Activated CD8-positive, alpha-beta memory T cell treated with anti-CD3 and anti-CD28 coated beads, Interleukin-2, amount 10 ng/mL, durations not matched to agents 7 days and 5 days (primary cell): ENCODE data around the gene GRIK5. TPM values are rescaled to one million over a fixed set of nuclear protein-coding genes. Genes with fewer than 3 reads are reported as not detected.
"Not testable (repeated sequence)": the region's sequence is repeated elsewhere in the genome, so short reads cannot be mapped to it uniquely, and the experiment has no call there.

Source experiments
- ATAC-seq: fragments of 150-1000 bp; cut with Tn5 transposase; one replicate; pipeline ENCODE4 v1.10.0; 2021; ENCODE audit warnings: moderate library complexity
- CTCF ChIA-PET: fragments of 350-600 bp; sonication (Branson Sonifier 250); formaldehyde crosslinking; loops from one replicate; lab custom pipeline; 2021; ENCODE audit warnings: antibody characterized with exemption; lab: Charles Lee
- DNase-seq: peaks from one replicate; pipeline ENCODE4 v3.0.0-alpha.2; 2020
- H3K27ac Mint-ChIP-seq: one replicate; pipeline ENCODE4 v1.8.0; 2021; ENCODE audit warnings: mild to moderate bottlenecking, mixed read lengths
- H3K27me3 Mint-ChIP-seq: one replicate; pipeline ENCODE4 v1.8.0; 2021; ENCODE audit warnings: mixed read lengths
- H3K36me3 Mint-ChIP-seq: one replicate; pipeline ENCODE4 v1.8.0; 2021; ENCODE audit warnings: mild to moderate bottlenecking, mixed read lengths
- H3K4me1 Mint-ChIP-seq: one replicate; pipeline ENCODE4 v1.8.0; 2021; ENCODE audit warnings: mixed read lengths
- H3K4me3 Mint-ChIP-seq: one replicate; pipeline ENCODE4 v1.8.0; 2021; ENCODE audit warnings: mild to moderate bottlenecking, moderate library complexity, mixed read lengths
- H3K9me3 Mint-ChIP-seq: one replicate; pipeline ENCODE4 v1.8.0; 2022; ENCODE audit warnings: low read depth, mixed read lengths
- total RNA-seq, 2 experiments: library from RNA; stranded (reverse); gene quantifications; one replicate each; pipeline ENCODE4 v1.2.3, GENCODE V29; 2021

GRIK5 gene
- total RNA-seq, 2 experiments from 2014 or later, result 0.44 to 0.56 TPM

- no peaks in the 10 kb centered on the region for H3K9me3 Mint-ChIP-seq
- H3K36me3 Mint-ChIP-seq, result no peaks in the 10 kb centered on the region
- H3K27me3 Mint-ChIP-seq, result peaks cover under 1% of the 10 kb centered on the region
- no peak overlapping the region for H3K4me3 Mint-ChIP-seq
- peak; percentile 75 for DNase-seq
- H3K27ac Mint-ChIP-seq, result peak overlapping the region; percentile 63
- ATAC-seq, result peak; percentile 90
- H3K4me1 Mint-ChIP-seq, result peaks cover 24% of the 10 kb centered on the region
- CTCF ChIA-PET, result interaction anchor here (1.2 to 4.5 kb wide), 2 partner anchors 17 to 20 kb away, joined by 7 to 16 read pairs; no protein-coding TSS in a partner anchor
Observed at GRCh38 chr19:42051166-42052115, 18.6 kb downstream of the GRIK5 start.

GRCh38 chr19:42048992-42049391 is 21.0 kb downstream of the GRIK5 start:
- Mint-ChIP-seq H3K27me3 (peaks cover 5% of the 10 kb centered on the region), H3K4me3 (peak overlapping the region; percentile 20), H3K9me3 (no peaks in the 10 kb centered on the region), H3K36me3 (no peaks in the 10 kb centered on the region), H3K27ac (peak overlapping the region; percentile 8), H3K4me1 (peaks cover 24% of the 10 kb centered on the region)
- no peak for DNase-seq
- CTCF ChIA-PET, result interaction anchor here (0.7 to 4.5 kb wide), 4 partner anchors 14 to 59 kb away, joined by 3 to 16 read pairs (median 4); no protein-coding TSS in a partner anchor
- ATAC-seq, result no peak

GRCh38 chr19:42045575-42045974 is 24.4 kb downstream of the GRIK5 start:
- ATAC-seq (no peak), DNase-seq (no peak)
- H3K36me3 Mint-ChIP-seq, result no peaks in the 10 kb centered on the region
- no peak overlapping the region for H3K4me3 Mint-ChIP-seq
- H3K4me1 Mint-ChIP-seq, result peaks cover 8% of the 10 kb centered on the region
- no peak overlapping the region for H3K27ac Mint-ChIP-seq
- peaks cover 6% of the 10 kb centered on the region for H3K27me3 Mint-ChIP-seq
- CTCF ChIA-PET, result interaction anchor here (0.9 to 1.0 kb wide), 2 partner anchors 63 to 211 kb away, joined by 3 read pairs; no protein-coding TSS in a partner anchor
- no peaks in the 10 kb centered on the region for H3K9me3 Mint-ChIP-seq

- CTCF ChIA-PET, result interaction anchor here (1.2 to 1.3 kb wide), 2 partner anchors 8 to 48 kb away, joined by 3 to 6 read pairs; no protein-coding TSS in a partner anchor
- H3K27me3 Mint-ChIP-seq, result peaks cover 6% of the 10 kb centered on the region
- H3K27ac Mint-ChIP-seq, result no peak overlapping the region
- H3K9me3 Mint-ChIP-seq, result no peaks in the 10 kb centered on the region
- ATAC-seq (no peak), DNase-seq (no peak)
- no peak overlapping the region for H3K4me3 Mint-ChIP-seq
- no peaks in the 10 kb centered on the region for H3K4me1 Mint-ChIP-seq
- no peaks in the 10 kb centered on the region for H3K36me3 Mint-ChIP-seq
Observed at GRCh38 chr19:42042455-42043170, 27.4 kb downstream of the GRIK5 start.

- DNase-seq, H3K9me3 Mint-ChIP-seq, ATAC-seq, H3K27me3 Mint-ChIP-seq, H3K4me3 Mint-ChIP-seq, H3K27ac Mint-ChIP-seq, H3K4me1 Mint-ChIP-seq, H3K36me3 Mint-ChIP-seq: not testable (repeated sequence)
- CTCF ChIA-PET, result interaction anchor here (1.5 kb wide), 1 partner anchor 12 kb away, joined by 4 read pairs; no protein-coding TSS in a partner anchor
Observed at GRCh38 chr19:42040491-42040890, 29.5 kb downstream of the GRIK5 start.

GRCh38 chr19:42040031-42040430 is 30.0 kb downstream of the GRIK5 start:
- DNase-seq (no peak), ATAC-seq (no peak)
- peaks cover 2% of the 10 kb centered on the region for H3K27me3 Mint-ChIP-seq
- H3K9me3 Mint-ChIP-seq, result no peaks in the 10 kb centered on the region
- H3K4me3 Mint-ChIP-seq, result no peak overlapping the region
- no peak overlapping the region for H3K27ac Mint-ChIP-seq
- CTCF ChIA-PET, result interaction anchor here (1.5 kb wide), 1 partner anchor 12 kb away, joined by 4 read pairs; no protein-coding TSS in a partner anchor
- H3K4me1 Mint-ChIP-seq, result peaks cover 2% of the 10 kb centered on the region
- no peaks in the 10 kb centered on the region for H3K36me3 Mint-ChIP-seq

GRCh38 chr19:42038666-42039065 is 31.3 kb downstream of the GRIK5 start:
- CTCF ChIA-PET, result interaction anchor here (2.0 kb wide), 1 partner anchor 10 kb away, joined by 12 read pairs; no protein-coding TSS in a partner anchor
- ATAC-seq (no peak), DNase-seq (no peak)
- H3K4me1 Mint-ChIP-seq, result peaks cover 5% of the 10 kb centered on the region
- H3K9me3 Mint-ChIP-seq, result no peaks in the 10 kb centered on the region
- no peak overlapping the region for H3K4me3 Mint-ChIP-seq
- H3K27ac Mint-ChIP-seq, result no peak overlapping the region
- H3K36me3 Mint-ChIP-seq, result no peaks in the 10 kb centered on the region
- no peaks in the 10 kb centered on the region for H3K27me3 Mint-ChIP-seq

GRCh38 chr19:42037649-42038048 is 32.4 kb downstream of the GRIK5 start:
- DNase-seq (no peak), ATAC-seq (no peak)
- Mint-ChIP-seq H3K4me3 (no peak overlapping the region), H3K27ac (no peak overlapping the region), H3K9me3 (no peaks in the 10 kb centered on the region), H3K27me3 (peaks cover 1% of the 10 kb centered on the region), H3K4me1 (peaks cover 5% of the 10 kb centered on the region), H3K36me3 (no peaks in the 10 kb centered on the region)
- CTCF ChIA-PET, result interaction anchor here (0.6 to 2.0 kb wide), 2 partner anchors 9 to 59 kb away, joined by 3 to 12 read pairs; no protein-coding TSS in a partner anchor

GRCh38 chr19:42034640-42035391 is 35.2 kb downstream of the GRIK5 start:
- CTCF ChIA-PET, result interaction anchor here (0.6 to 1.6 kb wide), 33 partner anchors 8 to 1627 kb away, joined by 3 to 16 read pairs (median 4); partner anchors contain the start of genes RABAC1, RPS19 and ZNF574
- H3K9me3 Mint-ChIP-seq, H3K36me3 Mint-ChIP-seq, H3K27me3 Mint-ChIP-seq, H3K4me1 Mint-ChIP-seq: not testable (repeated sequence)
- peak; percentile 91 for ATAC-seq
- Mint-ChIP-seq H3K4me3 (peak overlapping the region; percentile 48), H3K27ac (peak overlapping the region; percentile 45)
- DNase-seq, result peak; percentile 82

GRCh38 chr19:42033413-42033812 is 36.6 kb downstream of the GRIK5 start:
- no peak for ATAC-seq
- CTCF ChIA-PET, result no interaction called here

GRCh38 chr19:42032431-42032830 is 37.6 kb downstream of the GRIK5 start:
- CTCF ChIA-PET, result interaction anchor here (1.3 kb wide), 1 partner anchor 35 kb away, joined by 3 read pairs; no protein-coding TSS in a partner anchor
- Mint-ChIP-seq H3K4me3 (no peak overlapping the region), H3K9me3 (no peaks in the 10 kb centered on the region)

More at GRCh38 chr19:42033413-42033812, 36.6 kb downstream of the GRIK5 start:
- no peaks in the 10 kb centered on the region for H3K36me3 Mint-ChIP-seq
- peaks cover 12% of the 10 kb centered on the region for H3K27me3 Mint-ChIP-seq
- no peaks in the 10 kb centered on the region for H3K9me3 Mint-ChIP-seq
- DNase-seq, result no peak
- no peak overlapping the region for H3K27ac Mint-ChIP-seq
- H3K4me3 Mint-ChIP-seq, result no peak overlapping the region
- peaks cover 5% of the 10 kb centered on the region for H3K4me1 Mint-ChIP-seq

GRCh38 chr19:42030645-42031440 is 39.2 kb downstream of the GRIK5 start:
- CTCF ChIA-PET, result interaction anchor here (0.9 to 1.7 kb wide), 4 partner anchors 14 to 35 kb away, joined by 3 to 7 read pairs (median 4); no protein-coding TSS in a partner anchor
- H3K9me3 Mint-ChIP-seq, result no peaks in the 10 kb centered on the region

More at GRCh38 chr19:42032431-42032830, 37.6 kb downstream of the GRIK5 start:
- ATAC-seq (no peak), DNase-seq (no peak)
- Mint-ChIP-seq H3K27ac (no peak overlapping the region), H3K27me3 (peaks cover 12% of the 10 kb centered on the region), H3K36me3 (no peaks in the 10 kb centered on the region), H3K4me1 (peaks cover 5% of the 10 kb centered on the region)

More at GRCh38 chr19:42030645-42031440, 39.2 kb downstream of the GRIK5 start:
- H3K27me3 Mint-ChIP-seq, result peaks cover 15% of the 10 kb centered on the region
- H3K36me3 Mint-ChIP-seq, result no peaks in the 10 kb centered on the region
- peaks cover 5% of the 10 kb centered on the region for H3K4me1 Mint-ChIP-seq
- no peak overlapping the region for H3K4me3 Mint-ChIP-seq
- DNase-seq, result no peak
- no peak for ATAC-seq
- no peak overlapping the region for H3K27ac Mint-ChIP-seq
